K562 (cell line): ENCODE results near the gene PACSIN1. TPM values are rescaled to one million over a fixed set of nuclear protein-coding genes. Genes with fewer than 3 reads are reported as not detected.

ENCODE experiments used
- ASH1L ChIP-seq: fragments of 450-650 bp; IDR thresholded peaks from 2 replicates; pipeline ENCODE4 v1.6.1; 2018; ENCODE audit warnings: borderline replicate concordance, mild to moderate bottlenecking, low read depth; ENCODE audit not compliant: partially characterized antibody
- BRD9 ChIP-seq: fragments of 450-650 bp; IDR thresholded peaks from 2 replicates; pipeline ENCODE4 v1.6.1; 2018; ENCODE audit warnings: low read depth; ENCODE audit not compliant: partially characterized antibody
- CBX3 ChIP-seq, 2 experiments: IDR thresholded peaks; 1 replicate in 1 of 2; 2 replicates in 1 of 2; pipeline ENCODE4 v1.6.1; 2012; ENCODE audit warnings: inconsistent platforms in 2 of 2, low read length in 2 of 2, borderline replicate concordance in 1 of 2, control low read depth in 1 of 2
- E2F4 ChIP-seq: sonication (generic); formaldehyde crosslinking; IDR thresholded peaks from 2 replicates; pipeline ENCODE4 v1.8.0; 2022; ENCODE audit warnings: mild to moderate bottlenecking, low read depth, missing genetic modification reagents
- FOXP1 ChIP-seq: sonication (generic); formaldehyde crosslinking; IDR thresholded peaks from 2 replicates; pipeline ENCODE4 v1.8.0; 2022; ENCODE audit warnings: mild to moderate bottlenecking, missing genetic modification reagents
- JUND ChIP-seq, 2 experiments: IDR thresholded peaks; 2 replicates in 1 of 2; 3 replicates in 1 of 2; pipeline ENCODE4 v1.6.1; 2011; ENCODE audit warnings: borderline replicate concordance in 2 of 2, low read depth in 2 of 2, low read length in 2 of 2, improper control_type of control experiment in 1 of 2, missing biosample characterization in 1 of 2, missing genetic modification characterization in 1 of 2, missing genetic modification reagents in 1 of 2
- MED1 ChIP-seq: sonication (generic); formaldehyde crosslinking; IDR thresholded peaks from 2 replicates; pipeline ENCODE4 v1.8.1; 2023; ENCODE audit warnings: missing genetic modification reagents, borderline replicate concordance
- NCOA2 ChIP-seq, 2 experiments: fragments of 450-650 bp; IDR thresholded peaks; 2 replicates each; pipeline ENCODE4 v1.6.1; 2018; ENCODE audit warnings: mild to moderate bottlenecking in 2 of 2, moderate library complexity in 1 of 2; ENCODE audit not compliant: partially characterized antibody in 2 of 2
- PKNOX1 ChIP-seq: fragments of 450-650 bp; IDR thresholded peaks from 2 replicates; pipeline ENCODE4 v1.6.1; 2016
- PTBP1 ChIP-seq: fragments of 200-400 bp; formaldehyde crosslinking; IDR thresholded peaks from 2 replicates; pipeline ENCODE4 v1.6.1; 2017; ENCODE audit warnings: low read depth, low read length
- RCOR1 ChIP-seq, 2 experiments: IDR thresholded peaks; 2 replicates each; pipeline ENCODE4 v1.6.1; 2012; ENCODE audit warnings: low read depth in 2 of 2, low read length in 2 of 2, borderline replicate concordance in 1 of 2, improper control_type of control experiment in 1 of 2
- SP1 ChIP-seq: sonication (generic); formaldehyde crosslinking; IDR thresholded peaks from 2 replicates; pipeline ENCODE4 v1.8.1; 2022; ENCODE audit warnings: mild to moderate bottlenecking, missing genetic modification reagents
- TCF3 ChIP-seq: sonication (generic); formaldehyde crosslinking; IDR thresholded peaks from 2 replicates; pipeline ENCODE4 v1.4.0; 2020; ENCODE audit warnings: mild to moderate bottlenecking, missing genetic modification reagents
- ZNF280B ChIP-seq: fragments of 250-450 bp; sonication (Bioruptor Pico); IDR thresholded peaks from 2 replicates; pipeline ENCODE4 v1.5.1; 2021; ENCODE audit warnings: mild to moderate bottlenecking
- ZNF354B ChIP-seq: fragments of 250-450 bp; sonication (Bioruptor Pico); IDR thresholded peaks from 2 replicates; pipeline ENCODE4 v1.4.0; 2020
- polyA plus RNA-seq, 8 experiments: library from polyadenylated mRNA; depleted of rRNA in 4 of 8; stranded (reverse) in 5 of 8; unstranded in 3 of 8; fragments of >200 nt; fragmentation: Nextera tagmentation in 2 of 8; fragmentation: Illumina TruSeq in 1 of 8; extraction: Ambion mirVana in 2 of 8; extraction: Trizol in 1 of 8; gene quantifications; 2 replicates each; pipeline versions ENCODE4 v1.2.1 to v1.2.3, GENCODE V29; 2011 to 2014; ENCODE audit warnings: inconsistent platforms in 1 of 8, missing spikeins in 1 of 8
- total RNA-seq, 7 experiments: library from RNA; depleted of rRNA in 6 of 7; stranded (reverse); fragments of >200 nt in 6 of 7; fragmentation: Illumina TruSeq in 2 of 7; extraction: Trizol in 2 of 7; gene quantifications; 2 replicates each; pipeline versions ENCODE4 v1.2.1 to v1.2.3, GENCODE V29; 2011 to 2021; ENCODE audit warnings: low replicate concordance in 1 of 7
- TF ChIP-seq, protein P1 (sequence below), 2 experiments: IDR thresholded peaks in 1 of 2; conservative IDR thresholded peaks in 1 of 2; 2 replicates each; pipeline ENCODE4 v1.6.1; 2016; ENCODE audit warnings: low read depth in 2 of 2, mild to moderate bottlenecking in 1 of 2, missing compliant biosample characterization in 1 of 2, missing genetic modification characterization in 1 of 2, moderate library complexity in 1 of 2
- TF ChIP-seq, protein P2 (sequence below), 2 experiments: fragments of 450-650 bp; IDR thresholded peaks; 2 replicates each; pipeline ENCODE4 v1.6.1; 2016

PACSIN1 gene
- total and polyA plus RNA-seq, 9 of the 15 experiments (the other 6 are each of a cell fraction or from before 2014, with no cell fraction given), result 0.01 to 1.7 (median 0.45) TPM

DNA sequence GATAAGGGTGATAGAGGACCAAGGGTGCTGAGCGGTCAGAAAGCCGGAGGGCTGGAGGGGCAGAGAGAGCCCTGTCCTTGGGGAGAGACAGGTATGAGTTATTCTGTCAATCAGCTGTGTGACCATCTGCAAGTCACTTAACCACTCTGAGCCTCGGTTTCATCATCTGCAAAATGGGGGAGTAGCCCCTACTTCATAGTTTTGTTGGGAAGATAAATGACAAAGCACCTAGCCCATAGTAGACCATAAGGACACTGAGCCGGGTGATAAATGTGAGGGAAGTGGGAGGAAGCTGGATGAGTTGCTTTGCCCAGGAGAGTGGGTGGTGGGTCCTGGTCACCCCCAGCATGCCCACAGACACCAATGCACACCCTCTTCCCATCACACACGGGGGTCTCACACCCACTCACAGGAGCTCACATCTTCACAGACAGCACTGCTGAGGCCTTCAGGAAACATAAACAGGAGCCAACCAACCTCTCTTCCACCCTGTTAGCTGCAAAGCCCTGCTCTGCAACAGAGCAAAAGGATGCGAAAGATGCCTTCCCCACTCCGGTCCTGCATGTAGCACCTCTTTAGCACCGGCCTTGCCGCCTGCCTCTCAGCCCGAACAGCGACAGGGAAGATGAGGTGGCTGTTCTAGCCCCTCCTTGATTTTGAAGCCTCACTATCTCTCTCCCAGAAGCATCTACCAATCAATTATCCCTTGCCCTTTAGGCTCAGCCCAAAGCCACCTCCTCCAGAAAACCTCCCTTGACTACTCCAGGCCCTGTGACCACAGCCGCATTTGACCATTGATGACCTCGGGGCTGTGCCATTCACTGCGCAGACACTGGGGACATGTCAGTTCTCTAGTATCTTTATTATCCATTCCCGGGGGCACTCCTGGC, 71.3 kb downstream of the PACSIN1 start (continued):
- TF ChIP-seq, protein P1, sequence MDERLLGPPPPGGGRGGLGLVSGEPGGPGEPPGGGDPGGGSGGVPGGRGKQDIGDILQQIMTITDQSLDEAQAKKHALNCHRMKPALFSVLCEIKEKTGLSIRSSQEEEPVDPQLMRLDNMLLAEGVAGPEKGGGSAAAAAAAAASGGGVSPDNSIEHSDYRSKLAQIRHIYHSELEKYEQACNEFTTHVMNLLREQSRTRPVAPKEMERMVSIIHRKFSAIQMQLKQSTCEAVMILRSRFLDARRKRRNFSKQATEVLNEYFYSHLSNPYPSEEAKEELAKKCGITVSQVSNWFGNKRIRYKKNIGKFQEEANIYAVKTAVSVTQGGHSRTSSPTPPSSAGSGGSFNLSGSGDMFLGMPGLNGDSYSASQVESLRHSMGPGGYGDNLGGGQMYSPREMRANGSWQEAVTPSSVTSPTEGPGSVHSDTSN (CRISPR knock-in tag; IDR thresholded peaks at IDR 0.05; ENCODE audit: low read depth), result no peak
- TF ChIP-seq, protein P1 (tag; conservative IDR thresholded peaks at IDR 0.05; ENCODE audit: low read depth), result 0 out of 2 replicates have a peak, but pooled peaks have one; percentile 25
- TF ChIP-seq TCF3 (CRISPR knock-in tag), result no peak
- peak; percentile 26; the same call in 1 of the 2 replicates for TF ChIP-seq FOXP1 (CRISPR knock-in tag)
- TF ChIP-seq SP1 (CRISPR knock-in tag), result peak; percentile 28; the same call in 1 of the 2 replicates
- TF ChIP-seq CBX3 (IDR thresholded peaks at IDR 0.05; ENCODE audit: borderline replicate concordance in 1 of 2, low read length in 2 of 2), result 0 out of 3 replicates have a peak, but pooled peaks of 1 of the 2 experiments have one; percentile 16
- TF ChIP-seq RCOR1 (IDR thresholded peaks at IDR 0.05; ENCODE audit: borderline replicate concordance in 1 of 2, low read depth in 2 of 2, low read length in 2 of 2), result peak in 1 of 2 experiments; percentile 75; a peak in 2 of 4 replicates
- TF ChIP-seq NCOA2 (IDR thresholded peaks at IDR 0.05; ENCODE audit: partially characterized antibody in 2 of 2), result no peak
- no peak for TF ChIP-seq ZNF280B (CRISPR knock-in tag)
- TF ChIP-seq, protein P2, sequence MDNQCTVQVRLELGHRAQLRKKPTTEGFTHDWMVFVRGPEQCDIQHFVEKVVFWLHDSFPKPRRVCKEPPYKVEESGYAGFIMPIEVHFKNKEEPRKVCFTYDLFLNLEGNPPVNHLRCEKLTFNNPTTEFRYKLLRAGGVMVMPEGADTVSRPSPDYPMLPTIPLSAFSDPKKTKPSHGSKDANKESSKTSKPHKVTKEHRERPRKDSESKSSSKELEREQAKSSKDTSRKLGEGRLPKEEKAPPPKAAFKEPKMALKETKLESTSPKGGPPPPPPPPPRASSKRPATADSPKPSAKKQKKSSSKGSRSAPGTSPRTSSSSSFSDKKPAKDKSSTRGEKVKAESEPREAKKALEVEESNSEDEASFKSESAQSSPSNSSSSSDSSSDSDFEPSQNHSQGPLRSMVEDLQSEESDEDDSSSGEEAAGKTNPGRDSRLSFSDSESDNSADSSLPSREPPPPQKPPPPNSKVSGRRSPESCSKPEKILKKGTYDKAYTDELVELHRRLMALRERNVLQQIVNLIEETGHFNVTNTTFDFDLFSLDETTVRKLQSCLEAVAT (IDR thresholded peaks at IDR 0.05), result no peak
- TF ChIP-seq MED1 (CRISPR knock-in tag), result no peak
- no peak for TF ChIP-seq ZNF354B (CRISPR knock-in tag)
- TF ChIP-seq E2F4 (CRISPR knock-in tag), result no peak
- peak; percentile 77; the same call in 1 of the 2 replicates for TF ChIP-seq PTBP1
- TF ChIP-seq ASH1L, result no peak
- TF ChIP-seq BRD9, result peak; percentile 28
- TF ChIP-seq JUND (IDR thresholded peaks at IDR 0.05; ENCODE audit: borderline replicate concordance, low read depth, low read length), result no peak
- TF ChIP-seq JUND (tag; IDR thresholded peaks at IDR 0.05; ENCODE audit: borderline replicate concordance, low read depth, low read length), result no peak
- peak; percentile 65; the same call in 1 of the 2 replicates for TF ChIP-seq PKNOX1
